SK-N-SH (cell line): ENCODE measurements around the gene ASTN2. TPM values are rescaled to one million over a fixed set of nuclear protein-coding genes. Genes with fewer than 3 reads are reported as not detected.
"Not testable (repeated sequence)": the region's sequence is repeated elsewhere in the genome, so short reads cannot be mapped to it uniquely, and the experiment has no call there.

Experiments
- CTCF ChIA-PET: fragments of 300-600, 350-600 bp; formaldehyde crosslinking; extraction: SDS; loops from one replicate; lab custom pipeline; 2021; lab: Yijun Ruan, JAX
- POLR2A ChIA-PET: fragments of 350-600 bp; sonication (Branson Sonifier 250); formaldehyde crosslinking; extraction: SDS; loops from one replicate; lab custom pipeline; 2020; ENCODE audit warnings: antibody characterized with exemption, inconsistent platforms; lab: Yijun Ruan, JAX
- DNase-seq: peaks from one replicate; pipeline ENCODE4 v3.0.0; 2012
- H2AFZ ChIP-seq: fragments of 200-600 bp; sonication (generic); 2 replicates; pipeline ENCODE4 v1.8.1; 2016; ENCODE audit warnings: antibody characterized with exemption, mild to moderate bottlenecking, low read depth
- H3F3A ChIP-seq: fragments of 200-600 bp; sonication (generic); replicated peaks from 2 replicates; pipeline ENCODE3; 2016; ENCODE audit warnings: antibody characterized with exemption, mild to moderate bottlenecking; ENCODE audit not compliant: insufficient read depth
- H3K27ac ChIP-seq, 2 experiments: fragments of 200-500 bp in 1 of 2; fragments of 200-600 bp in 1 of 2; sonication (Bioruptor generic) in 1 of 2; sonication (generic), shearing (Covaris generic) in 1 of 2; 2 replicates each; pipeline versions ENCODE4 v1.5.1 to v1.6.1; 2014 to 2016; ENCODE audit warnings: low read depth in 2 of 2, inconsistent platforms in 1 of 2, low read length in 1 of 2, mild to moderate bottlenecking in 1 of 2, mixed read lengths in 1 of 2
- H3K27me3 ChIP-seq: fragments of 200-600 bp; sonication (generic), shearing (Covaris generic); 2 replicates; pipeline ENCODE4 v1.6.1; 2016; ENCODE audit warnings: mixed run types; ENCODE audit not compliant: insufficient read depth
- H3K36me3 ChIP-seq, 2 experiments: fragments of 200-500 bp in 1 of 2; fragments of 200-600 bp in 1 of 2; sonication (Bioruptor generic) in 1 of 2; sonication (generic) in 1 of 2; replicated peaks in 1 of 2; 2 replicates each; pipeline versions ENCODE3 to v1.5.1; 2014 to 2016; ENCODE audit warnings: low read length in 1 of 2, mild to moderate bottlenecking in 1 of 2; ENCODE audit not compliant: insufficient read depth in 2 of 2, control insufficient read depth in 1 of 2
- H3K4me1 ChIP-seq, 2 experiments: fragments of 200-500 bp in 1 of 2; fragments of 200-600 bp in 1 of 2; sonication (Bioruptor generic) in 1 of 2; sonication (generic), shearing (Covaris generic) in 1 of 2; 2 replicates each; pipeline versions ENCODE4 v1.5.1 to v1.6.1; 2014 to 2016; ENCODE audit warnings: low read depth in 1 of 2, low read length in 1 of 2, mixed run types in 1 of 2; ENCODE audit not compliant: insufficient read depth in 2 of 2, control insufficient read depth in 1 of 2
- H3K4me2 ChIP-seq: fragments of 200-600 bp; sonication (generic), shearing (Covaris generic); 2 replicates; pipeline ENCODE4 v1.6.1; 2017; ENCODE audit warnings: mixed run types
- H3K4me3 ChIP-seq, 2 experiments: fragments of 200-500 bp in 1 of 2; fragments of 200-600 bp in 1 of 2; sonication (Bioruptor generic) in 1 of 2; sonication (generic), shearing (Covaris generic) in 1 of 2; 2 replicates each; pipeline versions ENCODE4 v1.5.1 to v1.8.1; 2014 to 2016; ENCODE audit warnings: low read depth in 2 of 2, inconsistent platforms in 1 of 2, low read length in 1 of 2, mild to moderate bottlenecking in 1 of 2, mixed read lengths in 1 of 2, moderate library complexity in 1 of 2
- H3K79me2 ChIP-seq: fragments of 200-600 bp; sonication (generic); 2 replicates; pipeline ENCODE4 v1.8.1; 2017; ENCODE audit warnings: mild to moderate bottlenecking; ENCODE audit not compliant: insufficient read depth
- H3K9ac ChIP-seq: fragments of 200-600 bp; sonication (generic); 2 replicates; pipeline ENCODE4 v1.6.1; 2017; ENCODE audit warnings: mixed run types
- H3K9me2 ChIP-seq: fragments of 200-600 bp; sonication (generic); 2 replicates; pipeline ENCODE4 v1.6.1; 2017; ENCODE audit warnings: mixed run types
- H3K9me3 ChIP-seq: fragments of 200-600 bp; sonication (generic); 2 replicates; pipeline ENCODE4 v1.6.1; 2017; ENCODE audit warnings: mixed run types, mild to moderate bottlenecking, moderate library complexity
- H4K20me1 ChIP-seq: fragments of 200-600 bp; sonication (generic); 2 replicates; pipeline ENCODE4 v1.6.1; 2017; ENCODE audit warnings: mild to moderate bottlenecking, mixed run types; ENCODE audit not compliant: insufficient read depth
- CHD2 ChIP-seq: fragments of 150-350 bp; IDR thresholded peaks from 2 replicates; pipeline ENCODE4 v1.6.1; 2018; ENCODE audit warnings: low read length; ENCODE audit not compliant: partially characterized antibody
- ELF1 ChIP-seq: IDR thresholded peaks from 2 replicates; pipeline ENCODE4 v1.4.0; 2012
- EP300 ChIP-seq, 2 experiments: IDR thresholded peaks; 2 replicates each; pipeline versions ENCODE4 v1.4.0 to v1.6.1; 2012; ENCODE audit warnings: borderline replicate concordance in 1 of 2, low read depth in 1 of 2, low read length in 1 of 2
- EZH2phosphoT487 ChIP-seq: fragments of 200-600 bp; sonication (generic); IDR thresholded peaks from 2 replicates; pipeline ENCODE4 v1.6.1; 2017; ENCODE audit warnings: low read depth, mixed run types, mild to moderate bottlenecking, antibody characterized with exemption, moderate library complexity, borderline replicate concordance
- FOXJ3 ChIP-seq: sonication (generic); formaldehyde crosslinking; IDR thresholded peaks from 2 replicates; pipeline ENCODE4 v1.5.1; 2020; ENCODE audit warnings: mild to moderate bottlenecking, missing genetic modification reagents
- JUND ChIP-seq: IDR thresholded peaks from 2 replicates; pipeline ENCODE4 v1.4.0; 2012
- MEF2A ChIP-seq: IDR thresholded peaks from 2 replicates; pipeline ENCODE4 v1.4.0; 2012; ENCODE audit warnings: low read depth, borderline replicate concordance
- MXI1 ChIP-seq: IDR thresholded peaks from 2 replicates; pipeline ENCODE4 v1.6.1; 2012; ENCODE audit warnings: mild to moderate bottlenecking, low read depth, low read length, improper control_type of control experiment
- NRF1 ChIP-seq: IDR thresholded peaks from 2 replicates; pipeline ENCODE4 v1.6.1; 2012; ENCODE audit warnings: low read depth, mild to moderate bottlenecking, low read length
- RCOR1 ChIP-seq: fragments of 150-350 bp; IDR thresholded peaks from 2 replicates; pipeline ENCODE4 v1.6.1; 2017; ENCODE audit warnings: antibody characterized with exemption, low read length
- RFX5 ChIP-seq: IDR thresholded peaks from 2 replicates; pipeline ENCODE4 v1.6.1; 2012; ENCODE audit warnings: mild to moderate bottlenecking, improper control_type of control experiment, low read length
- SIN3A ChIP-seq: IDR thresholded peaks from 2 replicates; pipeline ENCODE4 v1.6.1; 2012; ENCODE audit warnings: low read depth, mild to moderate bottlenecking, low read length, moderate library complexity, borderline replicate concordance
- TAF1 ChIP-seq: IDR thresholded peaks from 2 replicates; pipeline ENCODE4 v1.6.1; 2012; ENCODE audit warnings: low read depth, mild to moderate bottlenecking, low read length, moderate library complexity, borderline replicate concordance
- TCF12 ChIP-seq: IDR thresholded peaks from 2 replicates; pipeline ENCODE4 v1.4.0; 2012
- WGBS: methylation state at CpG from one replicate; pipeline ENCODE4 v1.1.6; 2017; ENCODE audit warnings: low lambda C conversion rate; 5-methylcytosine and 5-hydroxymethylcytosine counted together
- polyA plus RNA-seq, 3 experiments: library from polyadenylated mRNA; depleted of rRNA; stranded (reverse); fragments of >200 nt; gene quantifications; 2 replicates each; pipeline ENCODE4 v1.2.3, GENCODE V29; 2012
- TF ChIP-seq, protein P1 (sequence below): IDR thresholded peaks from 2 replicates; pipeline ENCODE4 v1.4.0; 2012; ENCODE audit warnings: low read depth, borderline replicate concordance
- TF ChIP-seq, protein P2 (sequence below): fragments of 150-350 bp; IDR thresholded peaks from 2 replicates; pipeline ENCODE4 v1.6.1; 2016; ENCODE audit warnings: mild to moderate bottlenecking, low read depth, low read length
- TF ChIP-seq, protein P3 (sequence below): fragments of 150-350 bp; IDR thresholded peaks from 2 replicates; pipeline ENCODE4 v1.6.1; 2017; ENCODE audit warnings: antibody characterized with exemption, low read length, low read depth, borderline replicate concordance

ASTN2 gene
- polyA plus RNA-seq, 1 of the 3 experiments (the other 2 are of a cell fraction), result 6.6 TPM

DNA sequence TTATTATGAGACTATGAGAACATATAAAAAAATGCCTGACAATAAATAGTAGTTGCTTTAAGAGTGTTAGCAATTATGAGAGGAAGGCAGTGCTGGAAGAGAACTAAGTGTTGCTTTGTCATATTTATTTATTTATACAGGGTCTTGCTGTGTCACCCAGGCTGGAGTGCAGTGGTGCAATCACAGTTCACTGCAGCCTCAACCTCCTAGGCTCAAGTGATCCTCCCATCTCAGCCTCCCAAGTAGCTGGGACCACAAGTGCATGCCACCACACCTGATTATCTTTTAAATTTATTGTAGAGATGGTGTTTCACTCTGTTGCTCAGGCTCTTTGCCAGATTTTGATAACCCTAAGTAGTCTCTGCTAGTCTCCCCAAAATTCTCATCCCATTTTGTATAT, 724.1 kb downstream of the ASTN2 start:
- H3K4me2 ChIP-seq, H2AFZ ChIP-seq, H3F3A ChIP-seq, H3K4me3 ChIP-seq, H3K27ac ChIP-seq, H3K9me3 ChIP-seq, POLR2A ChIA-PET, H3K9ac ChIP-seq, DNase-seq, H3K27me3 ChIP-seq, H3K9me2 ChIP-seq: not testable (repeated sequence)
- H4K20me1 ChIP-seq, result peaks cover 42% of the 10 kb centered on the region
- H3K4me1 ChIP-seq, result peaks cover 20 to 23% of the 10 kb centered on the region in 2 experiments; a peak in 3 of 4 replicates
- H3K79me2 ChIP-seq, result peaks cover 83% of the 10 kb centered on the region
- CTCF ChIA-PET, result interaction anchor here (0.6 to 1.5 kb wide), 2 partner anchors 35 to 1097 kb away, joined by 3 read pairs; no protein-coding TSS in a partner anchor
- H3K36me3 ChIP-seq, result peaks cover 8 to 16% of the 10 kb centered on the region in 2 experiments

DNA sequence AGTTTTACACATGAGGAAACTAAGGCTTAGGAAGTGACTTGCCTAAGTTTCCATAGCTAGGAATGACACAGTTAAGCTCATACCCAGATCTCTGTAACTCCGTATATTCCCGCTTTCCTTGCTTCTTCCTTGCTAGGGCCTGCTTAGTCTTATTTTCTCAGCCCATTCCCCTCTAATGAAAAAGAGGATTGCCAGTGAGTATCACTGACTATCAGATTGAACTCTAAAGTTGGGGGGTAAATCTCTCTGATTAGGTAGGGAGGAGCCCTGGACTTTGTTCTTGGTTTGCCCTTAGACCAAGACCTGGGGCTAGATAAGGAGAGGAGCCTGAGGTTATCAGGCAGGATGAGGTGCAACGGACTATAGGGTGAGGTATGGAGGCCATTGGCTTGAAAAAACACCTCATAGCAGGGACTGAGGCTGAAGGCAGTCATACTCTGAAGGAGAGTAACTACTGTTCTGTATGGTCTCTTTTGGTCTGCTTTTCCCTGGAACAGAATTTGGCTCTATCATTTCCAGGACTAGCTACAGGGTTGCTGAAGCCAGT, 725.3 kb downstream of the ASTN2 start:
- POLR2A ChIA-PET, result no interaction called here
- H3K4me1 ChIP-seq, result peaks cover 14 to 20% of the 10 kb centered on the region in 2 experiments; a peak in 3 of 4 replicates

DNA sequence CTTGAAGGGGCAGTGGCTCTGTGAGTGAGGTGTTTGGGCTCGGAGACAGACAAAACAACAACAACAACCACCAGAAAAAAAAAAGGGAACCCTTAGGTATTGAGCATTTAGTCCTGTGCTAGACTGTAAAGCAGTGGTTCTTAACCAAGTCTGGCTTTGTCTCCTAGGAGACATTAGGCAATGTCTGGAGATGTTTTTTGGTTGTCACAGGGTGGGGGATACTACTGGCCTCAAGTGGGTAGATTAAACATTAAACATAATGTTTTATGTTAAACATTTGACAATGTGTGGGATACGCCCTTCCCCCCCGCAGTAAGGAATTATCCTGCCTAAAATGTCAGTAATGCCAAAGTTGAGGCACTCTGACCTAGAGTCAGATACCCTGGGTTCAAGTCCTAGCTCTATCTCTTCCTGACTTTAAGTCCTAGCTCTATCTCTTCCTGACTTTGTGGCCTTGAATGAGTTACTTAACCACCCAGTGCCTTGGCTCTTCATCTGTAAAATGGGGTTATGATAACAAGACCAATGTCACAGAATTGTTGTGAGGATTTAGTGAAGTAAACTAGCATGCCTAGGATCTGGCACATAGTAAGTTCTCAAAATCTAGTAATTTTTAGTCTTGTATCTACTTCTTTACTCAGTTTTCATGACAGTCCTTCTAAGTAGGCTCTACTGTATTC, 725.9 kb downstream of the ASTN2 start:
- H3K9me2 ChIP-seq, result no peaks in the 10 kb centered on the region
- peaks cover 66% of the 10 kb centered on the region for H3K79me2 ChIP-seq
- TF ChIP-seq ELF1 (no peak), RCOR1 (no peak), FOXJ3 (no peak), SIN3A (no peak), TCF12 (no peak), NRF1 (no peak), MXI1 (no peak), JUND (no peak), TAF1 (no peak), MEF2A (no peak), EP300 (IDR thresholded peaks at IDR 0.05; ENCODE audit: borderline replicate concordance in 1 of 2, low read depth in 1 of 2, low read length in 1 of 2) (no peak), RFX5 (no peak), EZH2phosphoT487 (no peak)
- TF ChIP-seq, protein P1, sequence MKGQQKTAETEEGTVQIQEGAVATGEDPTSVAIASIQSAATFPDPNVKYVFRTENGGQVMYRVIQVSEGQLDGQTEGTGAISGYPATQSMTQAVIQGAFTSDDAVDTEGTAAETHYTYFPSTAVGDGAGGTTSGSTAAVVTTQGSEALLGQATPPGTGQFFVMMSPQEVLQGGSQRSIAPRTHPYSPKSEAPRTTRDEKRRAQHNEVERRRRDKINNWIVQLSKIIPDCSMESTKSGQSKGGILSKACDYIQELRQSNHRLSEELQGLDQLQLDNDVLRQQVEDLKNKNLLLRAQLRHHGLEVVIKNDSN, result no peak
- TF ChIP-seq, protein P2, sequence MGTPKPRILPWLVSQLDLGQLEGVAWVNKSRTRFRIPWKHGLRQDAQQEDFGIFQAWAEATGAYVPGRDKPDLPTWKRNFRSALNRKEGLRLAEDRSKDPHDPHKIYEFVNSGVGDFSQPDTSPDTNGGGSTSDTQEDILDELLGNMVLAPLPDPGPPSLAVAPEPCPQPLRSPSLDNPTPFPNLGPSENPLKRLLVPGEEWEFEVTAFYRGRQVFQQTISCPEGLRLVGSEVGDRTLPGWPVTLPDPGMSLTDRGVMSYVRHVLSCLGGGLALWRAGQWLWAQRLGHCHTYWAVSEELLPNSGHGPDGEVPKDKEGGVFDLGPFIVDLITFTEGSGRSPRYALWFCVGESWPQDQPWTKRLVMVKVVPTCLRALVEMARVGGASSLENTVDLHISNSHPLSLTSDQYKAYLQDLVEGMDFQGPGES, result no peak
- H3K36me3 ChIP-seq, result peaks cover 0 to 7% of the 10 kb centered on the region in 2 experiments
- H3K27me3 ChIP-seq, result no peaks in the 10 kb centered on the region
- H4K20me1 ChIP-seq, result peaks cover 30% of the 10 kb centered on the region
- WGBS, result 90% methylated on average over 3 of the region's 3 CpGs
- H3K4me1 ChIP-seq, result peaks cover 14 to 20% of the 10 kb centered on the region in 2 experiments; a peak in 3 of 4 replicates
- peak overlapping the region in 1 of 2 experiments; percentile 83; a peak in 2 of 4 replicates for H3K4me3 ChIP-seq
- no peak overlapping the region for H3K27ac ChIP-seq
- H3K9me3 ChIP-seq, result no peaks in the 10 kb centered on the region
- DNase-seq, result no peak
- H2AFZ ChIP-seq, result no peak overlapping the region
- peaks cover 3% of the 10 kb centered on the region for H3F3A ChIP-seq
- ChIA-PET CTCF (no interaction called here), POLR2A (no interaction called here)
- no peak overlapping the region for H3K9ac ChIP-seq
- H3K4me2 ChIP-seq, result peak overlapping the region; percentile 92

More for the DNA sequence above, 725.3 kb downstream of the ASTN2 start:
- peaks cover 71% of the 10 kb centered on the region for H3K79me2 ChIP-seq
- H3K27ac ChIP-seq, result no peak overlapping the region; a peak in 1 of 4 replicates
- H3K4me3 ChIP-seq, result no peak overlapping the region
- H3K27me3 ChIP-seq, result no peaks in the 10 kb centered on the region
- no peaks in the 10 kb centered on the region for H3K9me3 ChIP-seq
- H3K36me3 ChIP-seq, result peaks cover 0 to 7% of the 10 kb centered on the region in 2 experiments
- DNase-seq, result no peak
- H4K20me1 ChIP-seq, result peaks cover 33% of the 10 kb centered on the region
- CTCF ChIA-PET, result no interaction called here
- WGBS, result 95% methylated on average over 3 of the region's 3 CpGs
- peak overlapping the region; percentile 92 for H3K4me2 ChIP-seq
- no peak overlapping the region for H2AFZ ChIP-seq
- peaks cover 3% of the 10 kb centered on the region for H3F3A ChIP-seq
- TF ChIP-seq FOXJ3, result no peak
- no peak for TF ChIP-seq CHD2
- TF ChIP-seq, protein P3, sequence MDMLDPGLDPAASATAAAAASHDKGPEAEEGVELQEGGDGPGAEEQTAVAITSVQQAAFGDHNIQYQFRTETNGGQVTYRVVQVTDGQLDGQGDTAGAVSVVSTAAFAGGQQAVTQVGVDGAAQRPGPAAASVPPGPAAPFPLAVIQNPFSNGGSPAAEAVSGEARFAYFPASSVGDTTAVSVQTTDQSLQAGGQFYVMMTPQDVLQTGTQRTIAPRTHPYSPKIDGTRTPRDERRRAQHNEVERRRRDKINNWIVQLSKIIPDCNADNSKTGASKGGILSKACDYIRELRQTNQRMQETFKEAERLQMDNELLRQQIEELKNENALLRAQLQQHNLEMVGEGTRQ, result no peak
- TF ChIP-seq NRF1, result no peak
- H3K9me2 ChIP-seq, result no peaks in the 10 kb centered on the region
- H3K9ac ChIP-seq, result no peak overlapping the region
